ENCODE data around the gene NEDD4L.

NEDD4L gene

DNA sequence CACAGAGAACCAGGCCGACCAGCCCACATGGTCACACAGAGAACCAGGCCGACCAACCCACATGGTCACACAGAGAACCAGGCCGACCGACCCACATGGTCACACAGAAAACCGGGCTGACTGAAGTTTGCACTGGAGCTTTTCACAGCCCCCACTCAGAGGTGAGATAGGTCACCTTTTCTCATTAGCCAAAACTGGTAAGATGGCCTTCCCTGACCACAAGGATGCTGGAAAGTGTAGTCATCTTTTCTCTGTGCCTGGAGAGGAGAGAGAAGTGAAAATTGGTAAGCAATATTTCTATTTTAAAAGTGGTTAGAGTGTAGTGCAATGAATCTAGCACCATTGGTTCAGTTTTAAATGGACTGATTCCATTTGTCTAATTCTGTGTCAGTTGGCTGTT, 247.1 kb downstream of the NEDD4L start:
- no peak for DNase-seq
- Histone ChIP-seq H3K36me3 (no peaks in the 10 kb centered on the region), H3K4me3 (ENCODE audit: low read depth, low read length) (no peak overlapping the region), H3K9me3 (ENCODE audit: severe bottlenecking) (no peaks in the 10 kb centered on the region), H3K27ac (no peak overlapping the region), H3K27me3 (ENCODE audit: insufficient read depth, low read depth, severe bottlenecking) (no peaks in the 10 kb centered on the region)
- TF ChIP-seq, protein P1, sequence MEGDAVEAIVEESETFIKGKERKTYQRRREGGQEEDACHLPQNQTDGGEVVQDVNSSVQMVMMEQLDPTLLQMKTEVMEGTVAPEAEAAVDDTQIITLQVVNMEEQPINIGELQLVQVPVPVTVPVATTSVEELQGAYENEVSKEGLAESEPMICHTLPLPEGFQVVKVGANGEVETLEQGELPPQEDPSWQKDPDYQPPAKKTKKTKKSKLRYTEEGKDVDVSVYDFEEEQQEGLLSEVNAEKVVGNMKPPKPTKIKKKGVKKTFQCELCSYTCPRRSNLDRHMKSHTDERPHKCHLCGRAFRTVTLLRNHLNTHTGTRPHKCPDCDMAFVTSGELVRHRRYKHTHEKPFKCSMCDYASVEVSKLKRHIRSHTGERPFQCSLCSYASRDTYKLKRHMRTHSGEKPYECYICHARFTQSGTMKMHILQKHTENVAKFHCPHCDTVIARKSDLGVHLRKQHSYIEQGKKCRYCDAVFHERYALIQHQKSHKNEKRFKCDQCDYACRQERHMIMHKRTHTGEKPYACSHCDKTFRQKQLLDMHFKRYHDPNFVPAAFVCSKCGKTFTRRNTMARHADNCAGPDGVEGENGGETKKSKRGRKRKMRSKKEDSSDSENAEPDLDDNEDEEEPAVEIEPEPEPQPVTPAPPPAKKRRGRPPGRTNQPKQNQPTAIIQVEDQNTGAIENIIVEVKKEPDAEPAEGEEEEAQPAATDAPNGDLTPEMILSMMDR (IDR thresholded peaks at IDR 0.05; ENCODE audit: low read depth, low read length): no peak

DNA sequence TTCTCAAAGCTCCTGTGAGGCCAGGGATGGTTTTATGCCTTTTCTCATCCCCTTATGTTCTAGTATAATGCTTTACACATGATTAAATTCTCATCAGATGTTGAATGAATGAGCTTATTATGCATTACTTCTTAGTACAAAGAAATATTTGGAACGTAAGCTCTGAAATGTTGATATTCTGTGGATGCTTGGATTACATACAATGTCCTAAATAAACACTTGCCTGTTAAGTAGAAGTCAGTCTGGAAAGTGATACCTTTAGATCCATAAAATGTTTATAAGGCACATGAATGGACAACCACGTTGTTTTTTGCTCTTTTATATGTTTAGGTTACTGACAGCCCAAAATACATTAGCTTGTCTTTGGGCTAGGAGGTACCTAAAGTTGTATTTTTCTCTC, 248.6 kb downstream of the NEDD4L start:
- H3K36me3 ChIP-seq: no peaks in the 10 kb centered on the region
- no peak for DNase-seq
- TF ChIP-seq, protein P1 (IDR thresholded peaks at IDR 0.05; ENCODE audit: low read depth, low read length): no peak
- no peak overlapping the region for H3K27ac ChIP-seq
- no peaks in the 10 kb centered on the region for H3K9me3 ChIP-seq (ENCODE audit: severe bottlenecking)
- H3K27me3 ChIP-seq (ENCODE audit: insufficient read depth, low read depth, severe bottlenecking): no peaks in the 10 kb centered on the region
- H3K4me3 ChIP-seq (ENCODE audit: low read depth, low read length): no peak overlapping the region

DNA sequence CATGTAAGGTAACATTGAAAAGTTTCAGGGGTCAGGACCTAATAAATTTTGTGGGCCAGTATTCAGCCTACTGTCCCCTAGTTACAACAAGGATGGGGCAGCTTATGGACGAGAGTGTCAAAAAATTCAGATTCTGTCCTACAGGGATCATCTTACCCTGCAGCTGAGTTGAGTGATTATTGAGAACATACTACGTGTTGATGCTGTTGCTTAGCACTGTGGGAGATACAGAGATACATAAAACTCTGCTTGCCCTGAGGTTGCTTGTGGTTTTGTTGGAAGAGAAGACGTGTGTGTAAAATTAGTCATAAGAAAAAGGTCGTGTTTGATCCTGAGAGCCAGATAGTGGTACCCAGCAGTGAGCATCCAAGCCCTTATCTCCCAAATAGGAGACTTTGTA, 253.2 kb downstream of the NEDD4L start:
- Histone ChIP-seq H3K4me3 (ENCODE audit: low read depth, low read length) (no peak overlapping the region), H3K27me3 (ENCODE audit: insufficient read depth, low read depth, severe bottlenecking) (no peaks in the 10 kb centered on the region), H3K27ac (no peak overlapping the region), H3K9me3 (ENCODE audit: severe bottlenecking) (no peaks in the 10 kb centered on the region), H3K36me3 (no peaks in the 10 kb centered on the region)
- TF ChIP-seq, protein P1 (IDR thresholded peaks at IDR 0.05; ENCODE audit: low read depth, low read length): no peak
- no peak for DNase-seq

DNA sequence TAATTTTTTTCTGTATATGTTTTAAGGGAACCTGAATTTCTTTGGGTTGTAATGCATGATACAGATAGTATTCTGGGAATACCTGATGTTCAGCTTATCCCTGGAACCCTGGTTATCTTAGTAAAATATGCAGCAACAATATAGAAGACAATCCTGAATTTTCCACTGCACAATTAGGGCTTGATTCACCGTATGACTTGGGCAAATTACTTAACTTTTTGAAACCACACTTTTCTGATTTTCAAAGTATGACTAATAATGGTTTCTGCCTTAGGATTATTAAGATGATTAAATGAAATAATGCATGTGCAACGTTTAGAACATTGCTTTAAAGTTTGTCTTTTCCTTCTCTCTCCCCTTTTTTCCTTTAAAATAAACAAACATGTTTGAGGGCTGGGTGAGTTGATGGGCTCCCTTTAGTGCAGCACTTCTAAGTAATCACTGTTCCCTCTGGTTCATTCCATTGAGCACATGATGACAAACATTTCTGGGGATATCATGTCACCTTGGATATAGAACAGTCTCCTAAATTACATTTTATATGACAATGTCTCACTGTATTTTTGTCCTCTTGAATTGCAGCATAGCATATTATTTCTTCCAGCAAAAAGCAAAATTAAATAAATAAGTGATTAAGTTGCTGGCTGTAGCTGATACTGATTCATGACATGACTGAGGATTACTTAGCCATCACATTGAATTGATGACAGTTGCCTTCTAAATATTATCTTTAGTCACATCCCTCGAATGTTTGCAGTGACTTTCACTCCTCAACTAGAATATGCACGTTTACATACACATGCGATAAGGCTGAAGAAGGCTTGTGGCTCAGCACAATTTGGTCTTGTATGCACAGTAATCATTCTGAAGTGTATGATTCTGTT, 254.5 kb downstream of the NEDD4L start:
- TF ChIP-seq, protein P1 (IDR thresholded peaks at IDR 0.05; ENCODE audit: low read depth, low read length): no peak
- Histone ChIP-seq H3K27ac (no peak overlapping the region), H3K4me3 (ENCODE audit: low read depth, low read length) (no peak overlapping the region), H3K27me3 (ENCODE audit: insufficient read depth, low read depth, severe bottlenecking) (no peaks in the 10 kb centered on the region), H3K9me3 (ENCODE audit: severe bottlenecking) (no peaks in the 10 kb centered on the region), H3K36me3 (no peaks in the 10 kb centered on the region)
- DNase-seq: no peak

DNA sequence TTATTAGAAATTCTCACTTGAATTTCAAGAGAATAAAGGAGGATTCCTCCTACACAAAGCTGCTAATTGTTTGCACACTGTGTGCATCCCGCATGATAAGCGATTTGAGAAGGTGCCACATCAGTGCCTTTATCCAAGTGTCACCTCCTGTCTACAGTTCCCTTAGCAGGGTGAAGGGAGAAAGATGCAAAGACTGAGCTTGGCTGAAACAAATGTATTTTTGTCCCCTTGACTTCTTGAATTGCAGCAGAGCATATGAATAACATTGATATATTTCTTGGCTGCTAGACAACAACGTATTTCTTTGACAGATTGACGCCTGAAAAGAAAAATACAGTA, 255.1 kb downstream of the NEDD4L start:
- Histone ChIP-seq H3K36me3 (no peaks in the 10 kb centered on the region), H3K27ac (no peak overlapping the region), H3K27me3 (ENCODE audit: insufficient read depth, low read depth, severe bottlenecking) (no peaks in the 10 kb centered on the region), H3K4me3 (ENCODE audit: low read depth, low read length) (no peak overlapping the region), H3K9me3 (ENCODE audit: severe bottlenecking) (no peaks in the 10 kb centered on the region)
- TF ChIP-seq, protein P1 (IDR thresholded peaks at IDR 0.05; ENCODE audit: low read depth, low read length): no peak
- no peak for DNase-seq

DNA sequence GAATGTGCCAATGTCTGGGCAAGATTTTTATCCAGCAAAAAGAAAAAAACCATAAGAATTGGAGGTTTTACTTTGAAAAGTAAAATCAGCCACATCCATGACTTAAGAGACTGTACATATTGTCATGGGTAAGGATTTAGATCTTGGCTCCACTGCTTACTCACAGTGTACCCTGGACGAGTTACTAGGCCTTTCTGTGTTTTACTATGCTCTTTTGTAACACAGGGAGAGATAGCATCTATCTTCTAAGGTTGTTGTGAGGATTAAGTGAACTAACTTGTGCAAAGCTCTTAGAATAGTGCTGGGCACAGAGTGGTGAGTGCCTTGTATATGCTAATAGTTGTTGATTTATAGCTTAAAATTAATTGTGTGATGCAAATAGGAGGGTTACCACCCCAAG, 255.9 kb downstream of the NEDD4L start:
- no peak overlapping the region for H3K27ac ChIP-seq
- DNase-seq: no peak
- no peaks in the 10 kb centered on the region for H3K27me3 ChIP-seq (ENCODE audit: insufficient read depth, low read depth, severe bottlenecking)
- no peaks in the 10 kb centered on the region for H3K9me3 ChIP-seq (ENCODE audit: severe bottlenecking)
- H3K4me3 ChIP-seq (ENCODE audit: low read depth, low read length): no peak overlapping the region
- TF ChIP-seq, protein P1 (IDR thresholded peaks at IDR 0.05; ENCODE audit: low read depth, low read length): no peak
- H3K36me3 ChIP-seq: no peaks in the 10 kb centered on the region

All from WERI-Rb-1 (cell line).